ENCODE measurements around the gene TMEM183A.

- TF ChIP-seq POLR2AphosphoS5 (IDR thresholded peaks at IDR 0.05) = no peak
- no peak for TF ChIP-seq CTCF (IDR thresholded peaks at IDR 0.05)
Measured at GRCh38 chr1:203054184-203054583, 47.0 kb downstream of the TMEM183A start.

Measured in breast epithelium (tissue), 3 donors.